H9 (cell line): Measurements from ENCODE around the gene RASGEF1C. TPM values are rescaled to one million over a fixed set of nuclear protein-coding genes. Genes with fewer than 3 reads are reported as not detected.

Experiments used
- DNase-seq: peaks from one replicate; pipeline ENCODE4 v3.0.0-alpha.2; 2017
- H2AFZ ChIP-seq: one replicate; pipeline ENCODE4 v1.6.1; 2013; ENCODE audit warnings: mild to moderate bottlenecking, low read length, control low read depth, moderate library complexity
- H2AK5ac ChIP-seq: 2 replicates; pipeline ENCODE4 v1.6.1; 2013; ENCODE audit warnings: low read length, control low read depth, mixed read lengths; ENCODE audit not compliant: insufficient read length
- H2BK120ac ChIP-seq: one replicate; pipeline ENCODE4 v1.6.1; 2013; ENCODE audit warnings: low read depth, mild to moderate bottlenecking, low read length, control low read depth, inconsistent platforms; ENCODE audit not compliant: poor library complexity, severe bottlenecking
- H2BK12ac ChIP-seq: 2 replicates; pipeline ENCODE4 v1.6.1; 2013; ENCODE audit warnings: low read length, control low read depth, mixed read lengths, low read depth; ENCODE audit not compliant: insufficient read length
- H2BK15ac ChIP-seq: 2 replicates; pipeline ENCODE4 v1.6.1; 2013; ENCODE audit warnings: low read depth, low read length, control low read depth
- H2BK20ac ChIP-seq: one replicate; pipeline ENCODE4 v1.6.1; 2013; ENCODE audit warnings: low read depth, mild to moderate bottlenecking, low read length, control low read depth, inconsistent platforms; ENCODE audit not compliant: poor library complexity, severe bottlenecking
- H2BK5ac ChIP-seq: 2 replicates; pipeline ENCODE4 v1.6.1; 2013; ENCODE audit warnings: low read length, control low read depth, mixed read lengths; ENCODE audit not compliant: insufficient read length
- H3K14ac ChIP-seq: 2 replicates; pipeline ENCODE4 v1.6.1; 2013; ENCODE audit warnings: low read length, control low read depth; ENCODE audit not compliant: insufficient read depth
- H3K18ac ChIP-seq: 2 replicates; pipeline ENCODE4 v1.6.1; 2013; ENCODE audit warnings: low read depth, mild to moderate bottlenecking, mixed read lengths, low read length, control low read depth; ENCODE audit not compliant: insufficient read length
- H3K23ac ChIP-seq: 2 replicates; pipeline ENCODE4 v1.6.1; 2013; ENCODE audit warnings: low read length, control low read depth, mixed read lengths, low read depth; ENCODE audit not compliant: insufficient read length
- H3K23me2 ChIP-seq: 2 replicates; pipeline ENCODE4 v1.6.1; 2013; ENCODE audit warnings: low read depth, mild to moderate bottlenecking, mixed read lengths, low read length, control low read depth; ENCODE audit not compliant: insufficient read length, poor library complexity, severe bottlenecking
- H3K27ac ChIP-seq: 2 replicates; pipeline ENCODE4 v1.5.1; 2013; ENCODE audit warnings: low read length, control low read depth, mixed read lengths, low read depth; ENCODE audit not compliant: insufficient read length
- H3K27me3 ChIP-seq: 2 replicates; pipeline ENCODE4 v1.6.1; 2013; ENCODE audit warnings: low read length, control low read depth, inconsistent platforms; ENCODE audit not compliant: insufficient read depth
- H3K4ac ChIP-seq: 2 replicates; pipeline ENCODE4 v1.6.1; 2013; ENCODE audit warnings: low read depth, mild to moderate bottlenecking, control low read depth, inconsistent platforms, low read length, moderate library complexity
- H3K4me1 ChIP-seq: 2 replicates; pipeline ENCODE4 v1.6.1; 2013; ENCODE audit warnings: low read length, control low read depth, inconsistent platforms; ENCODE audit not compliant: insufficient read depth
- H3K4me2 ChIP-seq: 2 replicates; pipeline ENCODE4 v1.6.1; 2013; ENCODE audit warnings: low read length, control low read depth, mixed read lengths; ENCODE audit not compliant: insufficient read length, insufficient read depth
- H3K56ac ChIP-seq: 2 replicates; pipeline ENCODE4 v1.6.1; 2013; ENCODE audit warnings: low read depth, mild to moderate bottlenecking, mixed read lengths, low read length, control low read depth; ENCODE audit not compliant: insufficient read length
- H3K79me1 ChIP-seq: 2 replicates; pipeline ENCODE4 v1.6.1; 2013; ENCODE audit warnings: low read depth, mild to moderate bottlenecking, moderate library complexity, low read length, control low read depth, inconsistent platforms; ENCODE audit not compliant: insufficient read depth, poor library complexity, severe bottlenecking
- H3K79me2 ChIP-seq: 2 replicates; pipeline ENCODE4 v1.6.1; 2013; ENCODE audit warnings: low read length, control low read depth, inconsistent platforms; ENCODE audit not compliant: insufficient read depth
- H3K9ac ChIP-seq: 2 replicates; pipeline ENCODE4 v1.6.1; 2013; ENCODE audit warnings: low read length, control low read depth, mixed read lengths; ENCODE audit not compliant: insufficient read length; ENCODE audit errors: extremely low read depth
- H3K9me3 ChIP-seq: one replicate; pipeline ENCODE4 v1.6.1; 2013; ENCODE audit warnings: low read depth, low read length, inconsistent platforms; ENCODE audit not compliant: control insufficient read depth
- H3T11ph ChIP-seq: one replicate; pipeline ENCODE4 v1.6.1; 2013; ENCODE audit warnings: mild to moderate bottlenecking, low read length, control low read depth, inconsistent platforms
- H4K20me1 ChIP-seq: one replicate; pipeline ENCODE4 v1.6.1; 2013; ENCODE audit not compliant: control insufficient read depth, insufficient read length, insufficient read depth
- H4K5ac ChIP-seq: 2 replicates; pipeline ENCODE4 v1.6.1; 2013; ENCODE audit warnings: low read depth, mild to moderate bottlenecking, mixed read lengths, low read length, control low read depth; ENCODE audit not compliant: insufficient read length
- H4K8ac ChIP-seq: replicated peaks from 2 replicates; pipeline ENCODE4 v1.6.1; 2013; ENCODE audit warnings: low read length, control low read depth, mixed read lengths, low read depth; ENCODE audit not compliant: insufficient read length
- H4K91ac ChIP-seq: 2 replicates; pipeline ENCODE4 v1.6.1; 2013; ENCODE audit warnings: low read depth, mild to moderate bottlenecking, moderate library complexity, mixed read lengths, low read length, control low read depth; ENCODE audit not compliant: insufficient read length
- H3K27ac Mint-ChIP-seq, 3 experiments: 2 replicates in 2 of 3; 3 replicates in 1 of 3; pipeline ENCODE4 v1.8.0; 2020 to 2021; ENCODE audit warnings: mixed read lengths in 3 of 3, mild to moderate bottlenecking in 1 of 3, moderate library complexity in 1 of 3
- H3K27me3 Mint-ChIP-seq: 2 replicates; pipeline ENCODE4 v1.8.0; 2021; ENCODE audit warnings: low read depth, mild to moderate bottlenecking, moderate library complexity, mixed read lengths
- H3K36me3 Mint-ChIP-seq, 3 experiments: 2 replicates in 2 of 3; 3 replicates in 1 of 3; pipeline ENCODE4 v1.8.0; 2020 to 2021; ENCODE audit warnings: low read depth in 3 of 3, mixed read lengths in 3 of 3; ENCODE audit not compliant: insufficient read depth in 1 of 3
- H3K4me1 Mint-ChIP-seq, 2 experiments: 2 replicates each; pipeline ENCODE4 v1.8.0; 2020; ENCODE audit warnings: mixed read lengths in 2 of 2
- H3K4me3 Mint-ChIP-seq, 2 experiments: 2 replicates in 1 of 2; 3 replicates in 1 of 2; pipeline ENCODE4 v1.8.0; 2020 to 2021; ENCODE audit warnings: mild to moderate bottlenecking in 2 of 2, mixed read lengths in 2 of 2, moderate library complexity in 1 of 2
- H3K9me3 Mint-ChIP-seq, 2 experiments: 2 replicates in 1 of 2; 3 replicates in 1 of 2; pipeline ENCODE4 v1.8.0; 2020; ENCODE audit warnings: mild to moderate bottlenecking in 2 of 2, mixed read lengths in 2 of 2, moderate library complexity in 1 of 2
- CTCF ChIP-seq: fragments of 200-600 bp; sonication (generic); conservative IDR thresholded peaks from 3 replicates; pipeline ENCODE4 v1.8.0; 2021; ENCODE audit warnings: antibody characterized with exemption, mild to moderate bottlenecking
- WGBS: extraction: QIAGEN DNeasy Blood & Tissue Kit; methylation state at CpG from one replicate; pipeline ENCODE4 v1.1.7; 2013; ENCODE audit warnings: missing lambda C conversion rate, low lambda C conversion rate, mixed read lengths; ENCODE audit not compliant: insufficient read length; ENCODE audit errors: extremely low coverage; 5-methylcytosine and 5-hydroxymethylcytosine counted together
- total RNA-seq: library from RNA; stranded (reverse); gene quantifications from 2 replicates; pipeline ENCODE4 v1.2.1, GENCODE V29; 2021

The RASGEF1C gene
- total RNA-seq, 1 experiment from 2014 or later: 0.83 TPM

- no peak overlapping the region for H3K27ac ChIP-seq
- WGBS: no CpG with 5 or more reads among the region's 5 CpGs
- no peak for TF ChIP-seq CTCF
- no peak overlapping the region for H2BK20ac ChIP-seq
- H3K79me1 ChIP-seq: no peaks in the 10 kb centered on the region
- H3K79me2 ChIP-seq: no peaks in the 10 kb centered on the region
- H3K9ac ChIP-seq: no peak overlapping the region
- H2BK15ac ChIP-seq: no peak overlapping the region
- H3K14ac ChIP-seq: no peak overlapping the region
- Mint-ChIP-seq H3K4me1 (peaks cover 2% of the 10 kb centered on the region in 2 experiments; a peak in 1 of 4 replicates), H3K4me3 (no peak overlapping the region), H3K27ac (0 out of 7 replicates have a peak overlapping the region, but pooled peaks of 1 of the 3 experiments have one; percentile 31), H3K36me3 (peaks cover 0 to 11% (median 0%) of the 10 kb centered on the region in 3 experiments; a peak in 3 of 7 replicates), H3K27me3 (peaks cover 6% of the 10 kb centered on the region), H3K9me3 (peaks cover 0 to 3% of the 10 kb centered on the region in 2 experiments; a peak in 3 of 5 replicates)
- H3T11ph ChIP-seq: no peak overlapping the region
- no peak overlapping the region for H3K56ac ChIP-seq
- H4K91ac ChIP-seq: no peak overlapping the region
- DNase-seq: no peak
- no peak overlapping the region for H2BK120ac ChIP-seq
- no peaks in the 10 kb centered on the region for H3K4me1 ChIP-seq
- H3K27me3 ChIP-seq: no peaks in the 10 kb centered on the region
- no peaks in the 10 kb centered on the region for H3K9me3 ChIP-seq
- H4K5ac ChIP-seq: no peak overlapping the region
- no peak overlapping the region for H2AFZ ChIP-seq
- H2BK5ac ChIP-seq: no peak overlapping the region
- H3K4ac ChIP-seq: no peak overlapping the region
- no peak overlapping the region for H4K8ac ChIP-seq
- peaks cover 2% of the 10 kb centered on the region for H3K23me2 ChIP-seq
- no peak overlapping the region for H3K18ac ChIP-seq
- H3K23ac ChIP-seq: no peak overlapping the region
- H4K20me1 ChIP-seq: no peaks in the 10 kb centered on the region
- H3K4me2 ChIP-seq: no peak overlapping the region
- no peak overlapping the region for H2BK12ac ChIP-seq
- no peak overlapping the region for H2AK5ac ChIP-seq
Observed at GRCh38 chr5:180097926-180098325, 111.1 kb downstream of the RASGEF1C start.
